Central memory CD8-positive, alpha-beta T cell (primary cell): Measurements from ENCODE around the gene ALDH1L1.

Experiments
- ATAC-seq: fragments of 150-1000 bp; cut with Tn5 transposase; replicated peaks from 2 replicates; pipeline ENCODE4 v1.10.0; 2022; ENCODE audit warnings: mild to moderate bottlenecking, moderate FRiP score, moderate number of reproducible peaks; ENCODE audit not compliant: poor library complexity, severe bottlenecking; ENCODE audit errors: extremely low read depth
- DNase-seq, 2 donors: peaks; one replicate each; pipeline ENCODE4 v3.0.0; 2021; ENCODE audit warnings: low spot score in 2 of 2
- H3K27ac Mint-ChIP-seq: one replicate; pipeline ENCODE4 v1.8.0; 2022; ENCODE audit warnings: low read depth, mild to moderate bottlenecking, moderate library complexity, mixed read lengths
- H3K27me3 Mint-ChIP-seq: one replicate; pipeline ENCODE4 v1.8.0; 2022; ENCODE audit warnings: mixed read lengths
- H3K36me3 Mint-ChIP-seq: one replicate; pipeline ENCODE4 v1.8.0; 2022; ENCODE audit warnings: mild to moderate bottlenecking, moderate library complexity, mixed read lengths; ENCODE audit not compliant: insufficient read depth
- H3K4me1 Mint-ChIP-seq: one replicate; pipeline ENCODE4 v1.8.0; 2022; ENCODE audit warnings: mixed read lengths
- H3K4me3 Mint-ChIP-seq: one replicate; pipeline ENCODE4 v1.8.0; 2022; ENCODE audit warnings: mild to moderate bottlenecking, moderate library complexity, mixed read lengths
- H3K9me3 Mint-ChIP-seq: one replicate; pipeline ENCODE4 v1.8.0; 2022; ENCODE audit warnings: mixed read lengths

Gene ALDH1L1

GRCh38 chr3:126125341-126125740, 55.0 kb downstream of the ALDH1L1 start:
- Mint-ChIP-seq H3K4me3 (no peak overlapping the region), H3K4me1 (no peaks in the 10 kb centered on the region), H3K36me3 (no peaks in the 10 kb centered on the region), H3K27me3 (peaks cover 18% of the 10 kb centered on the region), H3K27ac (no peak overlapping the region), H3K9me3 (no peaks in the 10 kb centered on the region)
- no peak for ATAC-seq
- no peak for DNase-seq

DNA sequence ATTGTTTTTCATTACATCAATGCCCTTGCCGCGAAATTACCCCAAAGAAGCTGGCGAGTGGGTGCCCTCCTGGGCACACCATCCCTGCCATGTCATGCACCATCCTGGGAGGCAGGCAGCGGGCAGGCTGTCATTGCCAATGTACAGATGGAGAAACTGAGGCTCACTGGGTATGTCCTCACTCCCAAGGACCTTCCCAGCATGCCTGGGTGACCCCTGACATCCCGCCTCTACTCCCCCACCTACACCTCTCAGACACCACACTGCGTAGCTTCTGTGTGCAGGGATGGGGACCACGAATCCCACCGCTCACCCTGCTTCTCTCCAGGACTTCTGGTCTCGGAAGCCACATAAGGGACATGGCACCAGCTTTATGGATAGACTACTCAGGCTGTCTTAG, 55.5 kb downstream of the ALDH1L1 start:
- ATAC-seq (no peak), DNase-seq (no peak)
- Mint-ChIP-seq H3K36me3 (no peaks in the 10 kb centered on the region), H3K27ac (no peak overlapping the region), H3K27me3 (peaks cover 21% of the 10 kb centered on the region), H3K9me3 (no peaks in the 10 kb centered on the region), H3K4me3 (no peak overlapping the region), H3K4me1 (no peaks in the 10 kb centered on the region)

- Mint-ChIP-seq H3K27ac (no peak overlapping the region), H3K36me3 (no peaks in the 10 kb centered on the region), H3K4me3 (no peak overlapping the region), H3K9me3 (no peaks in the 10 kb centered on the region), H3K27me3 (peaks cover 27% of the 10 kb centered on the region), H3K4me1 (no peaks in the 10 kb centered on the region)
- DNase-seq (no peak), ATAC-seq (no peak)
These were observed 56.1 kb downstream of the ALDH1L1 start for GRCh38 chr3:126124148-126124868.

- H3K4me3 Mint-ChIP-seq = no peak overlapping the region
- no peak for DNase-seq
These were observed 58.8 kb downstream of the ALDH1L1 start for GRCh38 chr3:126121632-126122031.

DNA sequence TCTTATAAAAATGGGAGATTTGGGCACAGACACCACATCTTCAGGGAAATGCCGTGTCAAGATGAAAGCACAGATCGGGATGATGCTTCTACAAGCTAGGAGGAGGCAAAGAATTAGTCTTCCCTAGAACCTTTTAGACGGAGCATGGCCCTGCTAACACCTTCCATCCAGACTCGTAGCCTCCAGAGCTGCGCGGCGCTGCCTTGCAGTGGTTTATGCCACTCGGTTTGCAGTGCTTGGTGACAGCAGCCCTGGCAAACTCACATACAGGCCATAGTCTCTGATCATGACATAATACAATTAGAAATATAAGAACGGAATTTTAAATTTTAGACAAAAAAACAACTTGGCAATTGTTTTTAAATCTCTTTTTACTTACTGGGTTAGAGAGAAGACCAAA, 59.3 kb downstream of the ALDH1L1 start:
- Mint-ChIP-seq H3K27me3 (peaks cover 28% of the 10 kb centered on the region), H3K27ac (no peak overlapping the region), H3K9me3 (no peaks in the 10 kb centered on the region), H3K4me1 (no peaks in the 10 kb centered on the region), H3K4me3 (no peak overlapping the region), H3K36me3 (no peaks in the 10 kb centered on the region)
- ATAC-seq = no peak
- no peak for DNase-seq

More at GRCh38 chr3:126121632-126122031, 58.8 kb downstream of the ALDH1L1 start:
- no peaks in the 10 kb centered on the region for H3K4me1 Mint-ChIP-seq
- no peak overlapping the region for H3K27ac Mint-ChIP-seq
- H3K27me3 Mint-ChIP-seq = peaks cover 34% of the 10 kb centered on the region
- ATAC-seq = no peak
- H3K9me3 Mint-ChIP-seq = no peaks in the 10 kb centered on the region
- H3K36me3 Mint-ChIP-seq = no peaks in the 10 kb centered on the region

DNA sequence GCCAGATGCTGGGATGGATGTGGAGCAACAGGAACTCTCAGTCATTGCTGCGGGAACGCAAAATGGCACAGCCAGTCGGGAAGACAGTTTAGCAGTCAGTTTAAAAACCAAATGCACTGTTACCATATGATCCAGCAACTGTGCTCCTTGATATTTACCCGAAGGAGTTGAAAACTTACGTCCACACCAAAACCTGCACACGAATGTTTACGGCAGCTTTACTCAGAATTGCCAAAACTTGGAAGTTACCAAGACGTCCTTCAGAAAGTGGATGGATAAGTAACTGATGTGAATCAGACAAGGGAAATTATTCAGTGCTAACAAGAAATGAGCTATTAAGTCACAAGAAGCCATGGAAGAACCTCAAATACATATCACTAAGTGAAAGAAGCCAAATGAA, 60.4 kb downstream of the ALDH1L1 start:
- no peak for DNase-seq
- Mint-ChIP-seq H3K27ac (no peak overlapping the region), H3K36me3 (no peaks in the 10 kb centered on the region), H3K4me1 (no peaks in the 10 kb centered on the region), H3K27me3 (peaks cover 21% of the 10 kb centered on the region), H3K4me3 (no peak overlapping the region), H3K9me3 (no peaks in the 10 kb centered on the region)
- ATAC-seq = no peak

- Mint-ChIP-seq H3K4me1 (no peaks in the 10 kb centered on the region), H3K27me3 (peaks cover 21% of the 10 kb centered on the region), H3K36me3 (no peaks in the 10 kb centered on the region), H3K27ac (no peak overlapping the region), H3K9me3 (no peaks in the 10 kb centered on the region), H3K4me3 (no peak overlapping the region)
- ATAC-seq = no peak
- DNase-seq = no peak
These were observed 61.2 kb downstream of the ALDH1L1 start for GRCh38 chr3:126119008-126119675.

- Mint-ChIP-seq H3K4me1 (no peaks in the 10 kb centered on the region), H3K27ac (no peak overlapping the region), H3K27me3 (peaks cover 21% of the 10 kb centered on the region), H3K9me3 (no peaks in the 10 kb centered on the region), H3K4me3 (no peak overlapping the region), H3K36me3 (no peaks in the 10 kb centered on the region)
- DNase-seq (no peak), ATAC-seq (no peak)
These were observed 61.8 kb downstream of the ALDH1L1 start for GRCh38 chr3:126118591-126118990.

- Mint-ChIP-seq H3K4me1 (no peaks in the 10 kb centered on the region), H3K27me3 (peaks cover 21% of the 10 kb centered on the region), H3K27ac (no peak overlapping the region), H3K4me3 (no peak overlapping the region), H3K36me3 (no peaks in the 10 kb centered on the region), H3K9me3 (no peaks in the 10 kb centered on the region)
- ATAC-seq (no peak), DNase-seq (no peak)
These were observed 62.6 kb downstream of the ALDH1L1 start for GRCh38 chr3:126117786-126118185.

GRCh38 chr3:126117212-126117611, 63.2 kb downstream of the ALDH1L1 start:
- Mint-ChIP-seq H3K4me3 (no peak overlapping the region), H3K27me3 (peaks cover 21% of the 10 kb centered on the region), H3K27ac (no peak overlapping the region), H3K9me3 (no peaks in the 10 kb centered on the region), H3K36me3 (no peaks in the 10 kb centered on the region), H3K4me1 (no peaks in the 10 kb centered on the region)
- ATAC-seq = no peak
- DNase-seq = no peak

- H3K4me1 Mint-ChIP-seq = no peaks in the 10 kb centered on the region
- H3K36me3 Mint-ChIP-seq = no peaks in the 10 kb centered on the region
- peaks cover 21% of the 10 kb centered on the region for H3K27me3 Mint-ChIP-seq
- no peak for ATAC-seq
- no peak for DNase-seq
- H3K9me3 Mint-ChIP-seq = no peaks in the 10 kb centered on the region
- H3K27ac Mint-ChIP-seq = no peak overlapping the region
- H3K4me3 Mint-ChIP-seq = no peak overlapping the region
These were observed 63.9 kb downstream of the ALDH1L1 start for GRCh38 chr3:126116526-126116925.

GRCh38 chr3:126114443-126115386, 65.7 kb downstream of the ALDH1L1 start:
- Mint-ChIP-seq H3K27ac (peak overlapping the region; percentile 7), H3K4me3 (no peak overlapping the region), H3K27me3 (peaks cover 15% of the 10 kb centered on the region)

More at GRCh38 chr3:126114443-126115386, 65.7 kb downstream of the ALDH1L1 start:
- no peaks in the 10 kb centered on the region for H3K4me1 Mint-ChIP-seq
- ATAC-seq = no peak
- no peaks in the 10 kb centered on the region for H3K9me3 Mint-ChIP-seq
- H3K36me3 Mint-ChIP-seq = no peaks in the 10 kb centered on the region
- DNase-seq = no peak
